Measurements from ENCODE around the gene CA9. TPM values are rescaled to one million over a fixed set of nuclear protein-coding genes. Genes with fewer than 3 reads are reported as not detected.
A peak's percentile ranks its signal among the peaks of the same experiment; 100 is the strongest.

The CA9 gene
- total RNA-seq, 3 donors from 2014 or later (not counting 1 experiment from before 2014, with no cell fraction given) = not detected

- peaks cover 0 to 25% of the 10 kb centered on the region in 2 donors for H3K4me1 Mint-ChIP-seq
- no peaks in the 10 kb centered on the region for H3K27me3 ChIP-seq (ENCODE audit: control insufficient read depth, insufficient read depth, low read length)
- no peaks in the 10 kb centered on the region for H3K9me3 ChIP-seq (ENCODE audit: control insufficient read depth, insufficient read depth, low read length)
- H3K27me3 Mint-ChIP-seq (ENCODE audit: low read depth in 2 of 2) = no peaks in the 10 kb centered on the region
- no peak for DNase-seq
- H3K36me3 Mint-ChIP-seq = no peaks in the 10 kb centered on the region
- no peak overlapping the region for H3K4me3 ChIP-seq (ENCODE audit: low read length)
- peaks cover 17% of the 10 kb centered on the region for H3K4me1 ChIP-seq (ENCODE audit: control insufficient read depth, insufficient read depth, low read length)
- H3K36me3 ChIP-seq (ENCODE audit: control insufficient read depth, insufficient read depth, low read length) = peaks cover 4% of the 10 kb centered on the region
- H3K27ac Mint-ChIP-seq = no peak overlapping the region
- no peaks in the 10 kb centered on the region for H3K9me3 Mint-ChIP-seq
- intact Hi-C loops (cut with micrococcal nuclease) = no loop called here
- ATAC-seq = no peak
- no peak overlapping the region for H3K4me3 Mint-ChIP-seq
- no peak overlapping the region for H3K27ac ChIP-seq (ENCODE audit: low read length)
- TF ChIP-seq, protein P1, sequence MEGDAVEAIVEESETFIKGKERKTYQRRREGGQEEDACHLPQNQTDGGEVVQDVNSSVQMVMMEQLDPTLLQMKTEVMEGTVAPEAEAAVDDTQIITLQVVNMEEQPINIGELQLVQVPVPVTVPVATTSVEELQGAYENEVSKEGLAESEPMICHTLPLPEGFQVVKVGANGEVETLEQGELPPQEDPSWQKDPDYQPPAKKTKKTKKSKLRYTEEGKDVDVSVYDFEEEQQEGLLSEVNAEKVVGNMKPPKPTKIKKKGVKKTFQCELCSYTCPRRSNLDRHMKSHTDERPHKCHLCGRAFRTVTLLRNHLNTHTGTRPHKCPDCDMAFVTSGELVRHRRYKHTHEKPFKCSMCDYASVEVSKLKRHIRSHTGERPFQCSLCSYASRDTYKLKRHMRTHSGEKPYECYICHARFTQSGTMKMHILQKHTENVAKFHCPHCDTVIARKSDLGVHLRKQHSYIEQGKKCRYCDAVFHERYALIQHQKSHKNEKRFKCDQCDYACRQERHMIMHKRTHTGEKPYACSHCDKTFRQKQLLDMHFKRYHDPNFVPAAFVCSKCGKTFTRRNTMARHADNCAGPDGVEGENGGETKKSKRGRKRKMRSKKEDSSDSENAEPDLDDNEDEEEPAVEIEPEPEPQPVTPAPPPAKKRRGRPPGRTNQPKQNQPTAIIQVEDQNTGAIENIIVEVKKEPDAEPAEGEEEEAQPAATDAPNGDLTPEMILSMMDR (IDR thresholded peaks at IDR 0.05) = no peak
- WGBS (ENCODE audit: insufficient coverage) = 100% methylated on average over 2 of the region's 2 CpGs
Measured at GRCh38 chr9:35687972-35688557, 14.3 kb downstream of the CA9 start.

- Histone ChIP-seq H3K27me3 (ENCODE audit: control insufficient read depth, insufficient read depth, low read length) (no peaks in the 10 kb centered on the region), H3K4me1 (ENCODE audit: control insufficient read depth, insufficient read depth, low read length) (peaks cover 17% of the 10 kb centered on the region), H3K4me3 (ENCODE audit: low read length) (no peak overlapping the region), H3K9me3 (ENCODE audit: control insufficient read depth, insufficient read depth, low read length) (no peaks in the 10 kb centered on the region), H3K36me3 (ENCODE audit: control insufficient read depth, insufficient read depth, low read length) (peaks cover 4% of the 10 kb centered on the region), H3K27ac (ENCODE audit: low read length) (no peak overlapping the region)
- Mint-ChIP-seq H3K36me3 (no peaks in the 10 kb centered on the region), H3K27ac (peak overlapping the region in 1 of 2 donors; percentile 48), H3K27me3 (ENCODE audit: low read depth in 2 of 2) (no peaks in the 10 kb centered on the region), H3K4me1 (peaks cover 0 to 25% of the 10 kb centered on the region in 2 donors), H3K4me3 (peak overlapping the region; percentile 81), H3K9me3 (no peaks in the 10 kb centered on the region)
- TF ChIP-seq, protein P1 (IDR thresholded peaks at IDR 0.05) = no peak
- no peak for DNase-seq
- no peak for ATAC-seq
- WGBS (ENCODE audit: insufficient coverage) = 94% methylated on average over 11 of the region's 12 CpGs
- intact Hi-C loops (cut with micrococcal nuclease) = no loop called here
Measured at GRCh38 chr9:35688558-35689541, 15.1 kb downstream of the CA9 start.

DNA sequence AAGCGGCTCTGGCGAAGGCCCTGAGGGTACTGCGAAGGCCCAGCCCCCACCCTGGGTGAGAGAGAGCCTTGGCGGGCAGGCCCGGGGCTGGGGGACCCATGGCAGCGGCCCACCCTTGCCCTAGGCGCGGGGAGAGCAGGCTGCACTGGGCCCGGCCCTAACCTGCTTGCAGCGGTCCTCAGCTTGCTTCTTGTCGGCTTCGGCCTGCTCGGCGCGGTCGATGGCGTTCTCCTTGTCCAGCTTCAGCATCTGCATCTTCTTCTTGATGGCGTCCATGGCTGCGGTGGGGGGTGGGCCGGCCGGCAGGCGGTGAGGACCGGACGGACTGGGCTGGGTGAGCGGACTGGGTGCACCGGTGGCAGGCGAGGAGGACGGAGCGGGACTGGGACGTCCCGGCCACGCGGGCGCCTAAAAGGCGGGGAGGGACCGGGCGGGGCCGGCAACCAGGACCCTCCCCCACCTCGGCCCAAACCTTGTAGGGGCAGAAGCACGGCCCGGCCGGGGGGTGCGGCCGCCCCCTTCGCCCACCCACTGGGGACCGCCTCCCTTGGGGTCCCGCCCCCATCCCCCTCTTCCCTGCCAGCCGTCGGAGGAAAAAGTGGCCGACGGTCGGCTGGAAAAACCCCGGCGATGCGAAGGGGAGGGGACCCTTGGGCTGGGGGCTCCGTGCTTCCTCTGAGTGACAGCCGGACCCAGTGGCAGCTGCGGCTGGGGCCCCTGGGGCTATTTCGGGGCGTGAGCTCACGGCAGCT lies 16.0 kb downstream of the CA9 start, which contains the start of gene TPM2:
Gene TPM2, minus strand, starts transcription at position 384 of the 752 bp plus-strand sequence. Its CDS starts 108 bp downstream, at position 276.
- Mint-ChIP-seq H3K4me3 (peak within 1 kb of the TSS; percentile 90), H3K4me1 (peaks cover 0 to 25% of the 10 kb centered on the region in 2 donors), H3K9me3 (no peaks in the 10 kb centered on the region), H3K27me3 (ENCODE audit: low read depth in 2 of 2) (no peaks in the 10 kb centered on the region), H3K36me3 (no peaks in the 10 kb centered on the region), H3K27ac (peak within 1 kb of the TSS in 1 of 2 donors; percentile 84)
- 49% methylated on average over 61 of the region's 61 CpGs for WGBS (ENCODE audit: insufficient coverage)
- no peaks in the 10 kb centered on the region for H3K27me3 ChIP-seq (ENCODE audit: control insufficient read depth, insufficient read depth, low read length)
- TF ChIP-seq, protein P1 (IDR thresholded peaks at IDR 0.05) = no peak
- H3K4me3 ChIP-seq (ENCODE audit: low read length) = peak within 1 kb of the TSS; percentile 78
- no peaks in the 10 kb centered on the region for H3K9me3 ChIP-seq (ENCODE audit: control insufficient read depth, insufficient read depth, low read length)
- peaks cover 17% of the 10 kb centered on the region for H3K4me1 ChIP-seq (ENCODE audit: control insufficient read depth, insufficient read depth, low read length)
- DNase-seq = no peak
- ATAC-seq = no peak
- H3K27ac ChIP-seq (ENCODE audit: low read length) = peak within 1 kb of the TSS; percentile 47
- peaks cover 4% of the 10 kb centered on the region for H3K36me3 ChIP-seq (ENCODE audit: control insufficient read depth, insufficient read depth, low read length)
- intact Hi-C loops (cut with micrococcal nuclease) = no loop called here
